Breast epithelium (tissue), 3 donors: ENCODE results near the gene SLX1A.
"Not testable (repeated sequence)": the region's sequence is repeated elsewhere in the genome, so short reads cannot be mapped to it uniquely, and the experiment has no call there.

Experiments
- CTCF ChIP-seq, 3 donors: fragments of 450-650 bp; IDR thresholded peaks; one replicate each; pipeline ENCODE4 v1.5.1; 2016 to 2017; ENCODE audit warnings: antibody characterized with exemption in 3 of 3, mild to moderate bottlenecking in 3 of 3, moderate library complexity in 3 of 3
- POLR2AphosphoS5 ChIP-seq, 3 donors: sonication (generic); formaldehyde crosslinking; IDR thresholded peaks; one replicate each; pipeline ENCODE4 v1.6.1; 2017; ENCODE audit warnings: antibody characterized with exemption in 3 of 3

- TF ChIP-seq CTCF, POLR2AphosphoS5 (IDR thresholded peaks at IDR 0.05): not testable (repeated sequence)
Measured at GRCh38 chr16:30169416-30169815, 24.3 kb upstream of the SLX1A start.
